ENCODE data around the gene KRTAP10-4.

DNA sequence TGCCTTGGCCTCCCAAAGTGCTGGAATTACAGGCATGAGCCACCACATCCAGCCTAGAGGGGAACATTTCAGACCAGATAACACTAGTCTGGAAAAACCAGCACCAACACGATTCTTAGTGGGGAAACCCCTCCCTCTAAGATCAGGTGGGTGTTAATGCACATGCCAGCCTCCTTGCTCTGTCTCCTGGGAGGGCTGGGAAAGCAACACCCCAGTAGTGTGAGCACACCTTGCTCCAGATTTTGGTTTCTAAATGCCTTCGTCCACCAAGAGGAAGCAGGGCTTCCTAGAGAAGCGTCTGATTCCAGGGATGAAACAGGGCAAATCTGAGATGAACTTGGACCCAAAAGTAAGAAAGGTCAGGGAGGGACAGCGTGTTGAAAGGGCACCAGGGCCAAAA is 2.2 kb upstream of the KRTAP10-4 start:
- TF ChIP-seq, protein P1, sequence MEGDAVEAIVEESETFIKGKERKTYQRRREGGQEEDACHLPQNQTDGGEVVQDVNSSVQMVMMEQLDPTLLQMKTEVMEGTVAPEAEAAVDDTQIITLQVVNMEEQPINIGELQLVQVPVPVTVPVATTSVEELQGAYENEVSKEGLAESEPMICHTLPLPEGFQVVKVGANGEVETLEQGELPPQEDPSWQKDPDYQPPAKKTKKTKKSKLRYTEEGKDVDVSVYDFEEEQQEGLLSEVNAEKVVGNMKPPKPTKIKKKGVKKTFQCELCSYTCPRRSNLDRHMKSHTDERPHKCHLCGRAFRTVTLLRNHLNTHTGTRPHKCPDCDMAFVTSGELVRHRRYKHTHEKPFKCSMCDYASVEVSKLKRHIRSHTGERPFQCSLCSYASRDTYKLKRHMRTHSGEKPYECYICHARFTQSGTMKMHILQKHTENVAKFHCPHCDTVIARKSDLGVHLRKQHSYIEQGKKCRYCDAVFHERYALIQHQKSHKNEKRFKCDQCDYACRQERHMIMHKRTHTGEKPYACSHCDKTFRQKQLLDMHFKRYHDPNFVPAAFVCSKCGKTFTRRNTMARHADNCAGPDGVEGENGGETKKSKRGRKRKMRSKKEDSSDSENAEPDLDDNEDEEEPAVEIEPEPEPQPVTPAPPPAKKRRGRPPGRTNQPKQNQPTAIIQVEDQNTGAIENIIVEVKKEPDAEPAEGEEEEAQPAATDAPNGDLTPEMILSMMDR (IDR thresholded peaks at IDR 0.05) = no peak
- TF ChIP-seq POLR2A (IDR thresholded peaks at IDR 0.05) = no peak
